ENCODE measurements around the gene NEK10.

- TF ChIP-seq CTCF (IDR thresholded peaks at IDR 0.05) (no peak), REST (IDR thresholded peaks at IDR 0.05; ENCODE audit: insufficient read depth in 1 of 2, low read depth in 2 of 2, low read length in 1 of 2) (no peak), SIN3A (IDR thresholded peaks at IDR 0.05; ENCODE audit: borderline replicate concordance, insufficient read depth, low read depth, low read length) (no peak), POLR2AphosphoS5 (IDR thresholded peaks at IDR 0.05; ENCODE audit: low read depth, low read length) (no peak)
Measured at GRCh38 chr3:27271890-27272289, 97.3 kb downstream of the NEK10 start.

Measured in Panc1 (cell line).